Effector CD8-positive, alpha-beta T cell (primary cell): ENCODE results near the gene RHBDD3.

Experiments used
- DNase-seq: peaks from one replicate; lab custom pipeline; 2025; lab: John Stamatoyannopoulos, UW

RHBDD3 gene

DNA sequence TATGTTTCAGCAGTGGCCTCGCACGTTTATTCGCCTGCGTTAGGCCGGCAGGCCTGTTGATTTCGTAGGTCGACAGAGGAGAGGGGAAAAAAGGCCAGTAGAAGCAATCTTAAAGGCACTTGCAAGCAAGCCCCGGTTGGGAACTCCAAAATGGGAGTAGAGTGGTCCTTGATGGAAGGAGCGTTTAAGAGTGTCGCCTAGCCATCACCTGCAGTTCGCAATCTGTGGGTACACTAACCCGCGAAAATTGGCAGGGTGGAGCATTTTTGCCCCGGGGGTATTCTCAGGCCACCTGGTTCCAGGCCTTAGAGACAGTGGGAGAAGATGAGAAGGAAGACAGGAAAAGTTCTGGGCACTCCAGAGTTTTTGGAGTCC, 1.4 kb upstream of the RHBDD3 start:
- DNase-seq: no peak

DNA sequence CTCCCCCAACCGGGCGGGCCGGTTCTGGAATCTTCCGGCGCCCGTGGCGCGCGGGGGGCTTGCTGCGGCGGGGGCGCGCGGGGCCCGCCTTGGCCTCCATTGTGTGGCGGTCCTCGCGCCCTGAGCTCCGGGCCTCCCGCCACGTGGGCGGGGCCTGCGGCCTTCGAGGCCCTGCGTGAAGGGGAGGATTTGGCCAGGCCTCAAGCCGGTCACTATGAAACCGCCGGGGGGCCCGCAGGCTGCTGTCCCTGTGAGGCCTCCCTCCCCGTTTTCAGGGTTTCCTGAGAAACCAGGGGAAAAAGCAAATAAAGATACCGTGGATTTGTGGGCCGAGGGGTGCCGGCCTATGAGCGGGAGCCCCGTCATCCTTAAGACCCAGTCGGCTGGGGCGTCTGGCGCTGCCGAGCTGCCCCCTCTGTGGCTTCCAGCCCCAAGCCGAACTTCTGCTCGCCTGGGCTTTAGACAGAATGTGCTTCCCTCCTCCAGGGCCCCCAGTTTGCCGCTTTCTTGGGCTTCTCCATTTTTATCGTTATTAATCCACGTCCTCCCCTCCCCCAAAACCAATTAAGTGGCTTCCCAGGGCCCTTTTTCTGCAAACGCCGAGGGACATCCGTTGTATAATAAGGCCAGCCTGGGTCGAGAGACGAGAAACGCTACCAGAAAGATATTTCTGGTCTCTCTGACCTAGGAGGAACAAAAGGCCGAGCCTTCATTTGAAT, 889 bp upstream of the RHBDD3 start:
- peak; percentile 29 for DNase-seq

DNA sequence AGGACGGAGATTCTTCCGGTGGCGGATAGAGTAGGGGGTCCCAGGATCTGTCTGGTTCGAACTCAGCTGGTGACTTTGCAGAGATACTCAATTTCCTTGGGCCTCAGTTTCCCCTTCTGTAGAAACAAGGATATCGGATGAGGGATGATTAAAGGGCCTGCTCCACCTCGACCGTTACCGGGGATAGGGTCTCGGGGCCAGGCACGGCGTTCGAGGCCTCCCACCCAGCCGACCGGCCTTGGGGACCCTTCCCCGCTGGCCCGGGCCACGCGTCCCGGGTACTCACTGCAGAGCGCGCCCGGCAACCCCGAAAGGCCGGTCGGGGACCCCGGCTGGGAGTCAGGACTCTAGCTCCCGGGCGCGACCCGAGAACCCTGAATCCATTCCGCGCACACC, 321 bp downstream of the RHBDD3 start:
- DNase-seq: no peak

DNA sequence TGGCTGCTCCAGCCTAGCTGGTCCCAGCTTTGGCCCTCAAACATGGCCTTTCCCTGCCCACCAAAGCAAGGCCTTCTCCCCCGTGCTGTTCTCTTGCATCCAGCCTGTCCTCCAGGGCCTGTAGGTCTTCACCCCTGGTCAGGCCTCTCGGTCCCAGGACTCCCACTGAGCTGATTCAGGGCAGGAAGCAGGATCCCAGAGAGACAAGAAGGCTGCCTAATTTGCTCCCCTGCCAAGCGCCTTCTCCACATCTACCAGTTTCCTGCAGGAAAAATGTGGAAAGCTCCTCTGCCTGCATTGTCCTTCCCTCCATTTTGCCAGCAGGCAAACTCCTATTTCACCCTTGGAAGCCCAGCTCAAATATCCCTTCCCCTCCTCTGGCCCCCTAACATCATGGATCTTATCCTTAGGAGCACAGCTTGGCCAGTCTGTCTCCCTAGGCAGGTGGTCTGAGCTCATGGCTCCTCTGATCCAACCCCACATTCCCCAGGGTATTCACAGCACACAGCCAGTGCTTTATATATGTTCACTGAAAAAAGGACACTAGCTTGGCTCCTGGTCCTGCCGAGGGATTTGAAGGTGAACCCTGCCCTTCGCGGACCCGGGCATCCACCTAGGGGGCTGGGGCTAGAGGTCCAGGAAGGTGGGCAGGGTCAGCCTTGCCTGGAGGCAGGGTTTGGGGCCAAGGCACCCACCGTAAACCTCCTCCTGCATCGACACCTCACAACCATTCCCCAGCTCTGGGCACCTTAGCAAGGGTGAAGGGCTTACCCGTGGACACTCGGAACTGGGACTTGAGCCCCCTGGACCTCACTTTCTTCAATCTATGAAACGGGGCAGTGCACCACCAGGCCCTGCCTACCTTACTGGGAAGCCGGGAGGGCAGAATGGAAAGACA, 968 bp downstream of the RHBDD3 start:
- DNase-seq: no peak

DNA sequence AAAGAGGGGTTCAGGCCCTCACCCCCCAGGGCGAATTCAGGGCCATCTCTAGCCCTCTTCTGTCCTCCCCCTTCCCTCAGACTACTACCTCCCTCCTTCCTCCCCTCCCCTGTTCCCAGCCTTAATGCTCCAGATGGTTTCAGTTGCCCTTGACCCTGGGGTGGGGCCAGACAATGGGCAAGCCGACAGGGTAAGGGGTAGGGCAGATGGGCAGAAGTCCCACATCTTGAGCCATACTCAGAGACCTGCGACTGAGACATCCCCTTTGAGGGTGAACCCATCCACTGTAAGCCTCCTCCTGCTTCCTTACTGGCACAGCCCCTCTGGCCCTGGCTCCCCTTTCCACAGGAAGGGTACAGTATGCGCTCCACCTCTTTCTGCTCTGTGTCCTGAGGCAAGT, 1.9 kb downstream of the RHBDD3 start:
- no peak for DNase-seq

DNA sequence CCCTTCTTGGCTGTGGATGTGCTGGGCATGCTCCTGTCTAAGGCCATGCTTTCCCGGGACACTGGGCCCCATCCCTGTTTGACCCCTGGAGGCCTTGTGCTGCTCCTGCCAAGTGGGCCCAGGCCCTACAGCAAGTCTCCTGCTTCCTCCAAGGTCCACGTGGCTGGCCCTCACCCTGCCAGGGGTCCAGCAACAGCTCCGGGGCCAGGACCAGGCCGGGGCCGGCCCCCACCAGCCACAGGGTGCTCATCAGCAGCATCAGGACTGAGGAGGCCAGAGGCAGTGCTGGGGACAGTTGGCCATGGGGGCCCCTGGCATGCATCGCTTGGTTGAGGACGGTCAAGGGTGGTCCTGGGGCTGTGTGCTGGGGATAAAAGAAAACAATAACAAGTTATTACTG, 2.5 kb downstream of the RHBDD3 start:
- no peak for DNase-seq

DNA sequence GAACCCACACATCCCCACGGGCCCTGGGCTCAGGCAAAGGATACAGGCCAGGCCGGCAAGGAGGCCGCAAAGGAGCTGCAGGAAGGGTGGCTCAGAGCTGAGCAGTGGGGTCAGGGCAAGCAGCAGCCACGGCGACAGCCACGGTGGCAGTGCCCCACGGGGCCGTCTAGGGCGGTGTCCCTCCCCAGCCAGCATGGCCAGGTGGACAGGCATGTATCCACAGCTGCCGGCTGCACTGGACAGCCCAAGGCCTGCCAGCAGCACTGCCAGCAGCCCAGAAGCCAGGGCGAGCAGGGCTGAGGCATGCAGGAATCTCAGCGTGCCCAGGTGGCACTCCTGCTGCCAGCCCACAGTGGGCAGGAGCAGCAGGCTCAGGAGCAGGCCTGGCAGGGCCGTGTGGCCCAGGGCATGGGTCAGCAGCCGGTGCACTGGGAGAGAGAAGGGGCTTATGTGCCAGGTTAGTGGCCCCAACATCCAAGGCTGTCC, 3.9 kb downstream of the RHBDD3 start:
- no peak for DNase-seq

DNA sequence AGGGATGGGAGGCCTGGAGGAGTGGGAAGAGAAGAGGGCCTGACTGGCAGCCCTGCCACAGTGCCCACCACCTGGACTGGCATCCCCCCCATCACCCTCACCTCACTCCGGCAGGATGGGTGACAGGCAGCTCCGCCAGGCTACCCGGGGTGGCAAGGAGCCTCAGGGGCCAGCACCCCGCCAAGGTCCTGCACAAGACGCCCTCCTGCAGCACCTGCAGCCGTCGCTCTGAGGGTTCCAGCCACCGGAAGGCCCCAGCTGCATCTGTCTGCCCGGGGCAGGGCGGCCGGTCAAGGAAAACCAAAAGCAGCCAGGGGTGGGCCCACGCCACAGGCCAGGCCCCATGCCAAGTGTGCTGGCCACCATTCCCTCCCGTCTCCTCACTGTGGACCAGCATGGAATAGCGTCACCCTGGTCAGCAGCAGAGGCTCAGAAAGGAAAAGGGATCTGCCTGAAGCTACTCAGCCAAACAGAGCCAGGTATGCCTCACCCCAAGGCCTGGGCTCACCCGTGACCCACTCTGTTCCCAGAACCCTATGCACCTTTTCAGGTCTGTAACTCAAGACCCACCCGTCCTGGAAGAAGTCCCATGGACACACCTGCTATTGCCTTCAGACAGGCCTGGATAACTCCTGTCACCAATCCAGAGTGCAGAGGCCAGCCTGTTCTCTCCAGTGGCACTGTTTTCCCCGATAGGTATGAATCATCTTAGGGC, 7.0 kb downstream of the RHBDD3 start:
- no peak for DNase-seq

DNA sequence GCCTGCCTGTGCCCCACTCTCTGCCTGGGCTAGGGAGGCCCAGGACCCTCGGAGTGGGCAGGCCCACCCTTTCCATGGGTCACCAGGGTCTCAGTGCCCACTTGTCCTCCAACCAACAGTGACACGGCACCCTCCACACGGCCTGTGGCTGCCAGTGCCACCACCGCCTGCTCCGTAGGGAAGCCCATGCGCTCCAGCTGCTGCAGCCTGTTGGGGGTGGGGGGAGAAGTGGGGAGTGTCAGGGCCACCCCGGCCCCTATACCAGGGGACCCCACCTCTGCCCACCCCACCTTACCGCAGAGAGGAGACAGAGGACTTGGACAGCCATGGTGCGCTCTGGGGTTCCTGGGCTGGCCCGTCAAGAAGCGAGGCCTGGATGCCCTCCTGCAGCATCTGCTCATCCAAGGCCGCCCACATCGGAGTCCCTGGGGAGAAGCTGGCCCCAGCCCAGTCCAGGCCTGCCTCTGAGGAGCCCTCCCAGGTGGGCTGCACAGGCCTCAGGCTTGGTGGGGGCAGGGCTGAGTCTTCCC, 7.7 kb downstream of the RHBDD3 start:
- DNase-seq: no peak

DNA sequence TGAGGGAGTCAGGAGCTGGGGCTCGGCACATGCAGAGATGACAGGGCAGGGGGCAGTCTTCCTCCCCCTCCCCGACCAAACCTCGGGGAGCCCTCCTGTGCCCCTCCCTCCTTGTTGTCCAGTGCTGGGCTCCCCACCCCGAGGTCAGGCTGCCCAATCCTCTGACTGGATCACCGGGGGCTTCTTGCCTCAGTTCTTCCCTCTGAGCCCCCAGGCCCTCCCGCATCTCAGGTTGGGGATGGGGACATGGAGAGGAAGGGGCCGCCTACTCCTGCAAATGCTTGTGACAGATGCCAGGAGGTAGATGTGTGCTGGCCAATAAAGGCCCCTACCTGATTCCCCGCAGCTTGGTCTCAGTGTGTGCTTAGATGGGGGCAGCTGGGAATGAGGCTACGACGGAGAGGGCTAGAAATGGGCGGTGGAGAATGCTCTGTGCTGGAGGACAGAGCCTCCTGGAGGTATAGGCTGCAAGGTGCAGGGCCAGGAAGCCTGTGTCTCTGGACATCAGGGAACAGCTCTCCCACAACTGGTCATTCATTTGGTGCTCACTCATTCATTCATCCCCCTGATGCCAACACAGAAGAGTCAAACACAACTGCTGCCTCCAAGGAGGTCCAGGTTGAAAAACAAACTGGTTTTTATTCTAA, 8.4 kb downstream of the RHBDD3 start:
- DNase-seq: no peak

DNA sequence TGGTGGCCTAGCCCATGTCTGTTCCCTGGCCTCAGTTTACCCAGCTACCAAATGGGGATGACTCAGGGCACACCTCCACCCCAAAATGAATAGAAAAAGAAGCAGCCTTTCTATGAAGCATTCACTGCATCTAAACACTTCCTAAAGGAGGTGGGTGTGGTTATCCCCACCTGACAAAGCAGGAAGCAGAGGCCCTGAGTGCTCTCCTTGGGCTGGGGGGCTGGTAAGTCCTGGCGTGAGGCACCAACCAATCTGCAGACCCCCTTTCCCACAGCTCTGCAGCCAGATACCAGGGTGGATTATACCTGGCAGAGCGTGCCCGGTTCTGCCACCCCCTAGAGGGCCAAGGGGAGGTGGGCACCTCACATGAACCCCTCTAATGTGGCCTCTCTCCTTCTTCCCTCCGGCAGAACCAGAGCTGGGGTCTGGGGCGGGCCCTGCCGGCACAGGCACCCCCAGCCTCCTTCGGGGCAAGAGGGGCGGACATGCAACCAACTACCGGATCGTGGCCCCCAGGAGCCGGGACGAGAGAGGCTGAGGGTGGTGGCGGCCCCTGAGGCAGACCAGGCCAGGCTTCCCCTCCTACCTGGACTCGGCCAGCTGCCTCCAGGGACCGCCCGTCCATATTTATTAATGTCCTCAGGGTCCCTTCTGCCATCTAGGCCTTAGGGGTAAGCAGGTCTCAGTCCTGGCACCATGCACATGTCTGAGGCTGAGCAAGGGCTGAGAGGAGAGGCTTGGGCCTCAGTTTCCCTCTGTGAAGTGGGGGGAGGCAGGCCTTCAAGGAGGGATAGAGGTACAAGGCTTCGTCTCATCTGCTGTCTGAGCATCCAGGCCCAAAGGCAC, 9.2 kb downstream of the RHBDD3 start:
- DNase-seq: no peak

DNA sequence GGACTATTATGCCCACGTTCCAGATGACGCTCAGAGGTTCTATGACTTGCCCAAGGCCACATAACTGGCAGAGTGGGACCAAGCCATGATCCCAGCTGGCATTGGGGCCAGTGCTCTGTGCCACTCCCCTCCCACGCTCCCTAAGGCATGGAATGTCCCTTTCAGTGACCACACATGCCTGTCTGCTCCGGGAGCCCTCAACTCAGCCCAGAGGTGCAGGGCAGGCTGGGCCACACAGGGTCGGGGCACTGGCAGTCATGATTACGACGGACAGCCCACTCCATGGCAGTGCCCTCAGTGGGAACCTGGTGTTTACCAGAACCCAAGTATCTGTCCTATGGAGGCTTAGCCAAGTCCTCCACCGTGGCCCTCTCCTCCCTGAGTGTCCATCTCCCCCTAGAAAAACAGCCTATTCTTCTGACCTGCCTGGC, 10.0 kb downstream of the RHBDD3 start:
- no peak for DNase-seq

DNA sequence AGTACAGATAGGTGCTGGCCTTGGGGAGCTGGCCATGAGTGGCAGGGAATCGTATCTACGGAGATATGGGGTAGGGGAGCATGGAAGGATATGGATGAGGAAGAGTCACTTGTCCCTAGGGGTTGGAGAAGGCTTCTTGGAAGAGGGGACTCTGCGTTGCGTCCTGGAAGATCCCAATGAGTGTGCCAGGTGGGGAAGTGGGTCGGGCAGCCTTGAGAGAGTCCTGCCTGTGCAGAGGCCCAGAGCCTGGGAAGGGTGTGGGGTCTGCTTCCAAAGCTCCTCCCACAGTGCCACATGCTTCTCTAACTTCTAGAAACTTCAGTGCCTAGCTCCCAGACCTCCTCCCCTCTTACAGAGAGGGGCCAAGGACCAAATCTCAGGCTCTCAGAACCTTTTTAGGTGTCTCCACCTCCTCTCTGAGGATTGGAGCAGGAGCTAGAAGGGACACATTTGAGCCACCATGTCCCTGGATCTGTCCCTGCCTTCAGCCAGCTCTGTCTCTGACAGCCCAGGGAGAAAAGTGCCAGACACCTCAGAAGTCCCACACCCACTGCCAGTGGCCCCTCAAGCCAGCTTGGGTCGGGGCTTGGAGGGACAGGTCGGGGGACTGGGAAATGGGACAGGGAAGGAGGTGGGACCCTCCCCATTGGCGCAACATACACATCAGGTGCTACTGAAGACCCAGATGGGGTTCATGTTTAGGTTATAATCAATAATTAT, 11.0 kb downstream of the RHBDD3 start:
- no peak for DNase-seq

DNA sequence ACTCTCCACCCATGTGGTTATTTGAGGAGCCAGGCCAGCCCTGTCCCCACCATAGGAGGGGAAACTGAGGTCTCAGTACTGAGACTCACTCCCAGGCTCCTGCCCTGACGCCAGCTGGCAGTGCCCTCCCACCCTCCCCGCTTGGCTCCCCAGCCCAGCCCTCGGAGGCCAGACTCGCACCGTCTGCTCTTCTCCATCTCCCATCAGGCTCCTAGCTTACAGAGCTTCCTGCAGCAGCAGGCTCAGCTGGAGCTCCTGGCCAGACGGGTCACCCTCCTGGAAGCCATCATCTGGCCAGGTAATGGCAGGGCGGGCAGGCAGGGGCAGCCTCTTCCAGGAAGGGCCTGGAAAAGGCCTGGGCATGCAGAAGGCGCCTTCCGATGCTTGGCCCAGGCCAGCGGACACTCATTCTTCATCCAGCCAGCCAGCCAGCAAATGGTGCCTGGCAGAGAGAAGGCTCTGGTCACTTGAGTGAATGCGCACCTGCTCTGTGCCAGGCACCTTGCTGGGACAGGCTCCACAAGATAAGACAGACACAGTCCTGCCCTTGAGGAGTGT, 12.6 kb downstream of the RHBDD3 start:
- no peak for DNase-seq

DNA sequence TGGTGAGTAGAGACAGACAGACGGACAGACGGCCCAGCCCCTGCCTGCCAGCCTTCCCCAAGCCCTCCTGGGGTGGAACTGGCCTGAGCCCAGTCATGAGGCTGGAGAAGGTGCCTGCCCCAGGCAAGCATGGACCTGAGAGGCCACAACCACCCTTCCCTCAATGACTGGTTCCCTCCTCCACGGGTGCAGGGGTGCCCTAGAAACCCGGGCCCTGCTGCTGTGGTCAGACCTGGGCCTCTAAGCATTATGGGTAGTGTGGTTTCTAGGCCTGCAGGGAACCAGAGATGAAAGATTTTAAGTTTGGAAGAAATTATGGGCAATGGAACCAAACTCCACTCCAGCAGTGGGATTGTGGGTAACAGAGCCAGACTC, 13.5 kb downstream of the RHBDD3 start:
- DNase-seq: no peak

DNA sequence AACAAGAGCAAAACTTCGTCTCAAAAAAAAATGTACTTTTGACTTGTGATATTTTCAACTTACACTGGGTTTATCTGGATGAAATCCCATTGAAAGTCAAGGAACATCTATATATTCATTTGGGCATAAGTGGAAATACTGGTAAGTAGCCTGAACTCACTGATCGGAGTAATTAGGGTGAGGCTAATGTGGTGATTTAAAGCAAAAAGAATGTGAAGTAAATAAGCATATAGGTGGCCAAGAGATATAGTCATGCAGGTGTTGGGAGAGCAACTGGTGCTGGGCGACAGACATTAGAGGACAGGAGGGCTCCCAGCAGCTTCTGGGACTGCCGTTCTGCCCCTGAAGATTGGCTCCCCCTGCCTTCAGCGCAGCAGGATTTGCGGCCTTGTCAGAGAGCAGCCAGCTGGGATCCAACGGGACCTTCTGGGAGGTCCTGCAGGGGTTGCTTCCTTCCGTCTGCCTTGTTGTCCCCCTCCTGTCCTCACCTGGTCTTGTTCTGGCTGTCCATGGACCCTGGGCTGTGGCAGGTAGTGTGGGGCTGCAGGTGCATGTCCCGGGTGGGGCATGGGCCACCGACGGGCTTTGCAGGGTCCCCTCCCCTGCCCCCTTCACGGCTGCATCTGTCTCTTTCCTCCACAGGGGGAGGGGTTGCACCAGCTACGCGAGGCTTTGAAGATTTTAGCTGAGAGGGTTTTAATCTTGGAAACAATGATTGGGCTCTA, 14.1 kb downstream of the RHBDD3 start:
- DNase-seq: no peak

DNA sequence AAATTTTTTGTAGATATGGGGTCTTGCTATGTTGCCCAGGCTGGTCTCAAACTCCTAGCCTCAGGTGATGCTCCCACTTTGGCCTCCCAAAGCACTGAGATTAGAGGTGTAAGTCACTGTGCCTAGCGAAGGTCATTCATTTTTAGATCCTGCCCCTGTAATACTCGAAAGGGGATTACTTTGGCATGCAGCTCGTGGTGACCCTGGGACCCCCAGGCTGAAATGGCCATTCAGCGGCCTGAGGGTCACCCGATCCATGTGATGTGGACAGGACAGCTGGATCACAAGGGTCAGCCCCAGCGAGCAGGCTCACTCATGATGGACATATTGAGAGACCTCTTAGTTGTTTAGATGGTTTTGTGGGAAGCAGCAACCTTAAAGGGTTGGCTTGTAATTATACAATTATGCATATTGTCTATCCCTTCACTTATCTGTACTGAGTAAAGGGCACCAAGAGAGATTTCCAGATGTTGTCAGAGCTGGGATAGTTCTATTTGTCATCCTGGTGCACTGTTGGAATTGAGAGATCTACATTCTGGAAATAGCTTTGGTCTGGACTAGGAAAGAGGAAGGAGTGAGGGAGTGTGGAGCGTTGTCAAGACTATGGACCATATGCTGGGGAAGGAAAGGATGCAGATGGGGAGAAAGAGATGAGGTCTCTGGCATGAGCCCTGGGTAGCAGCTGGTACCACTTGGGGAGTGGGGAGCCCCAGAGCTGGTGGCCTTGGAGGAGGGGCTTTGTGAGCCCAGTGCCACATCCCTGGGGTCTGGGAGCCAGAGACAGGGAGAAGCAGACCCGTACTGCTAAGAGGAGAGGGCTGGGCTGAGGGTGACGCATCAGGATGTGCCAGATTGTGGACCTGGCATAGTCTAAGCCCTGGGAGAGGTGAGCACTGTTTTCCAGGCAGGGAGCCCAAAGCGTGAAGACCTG, 15.5 kb downstream of the RHBDD3 start:
- DNase-seq: no peak

DNA sequence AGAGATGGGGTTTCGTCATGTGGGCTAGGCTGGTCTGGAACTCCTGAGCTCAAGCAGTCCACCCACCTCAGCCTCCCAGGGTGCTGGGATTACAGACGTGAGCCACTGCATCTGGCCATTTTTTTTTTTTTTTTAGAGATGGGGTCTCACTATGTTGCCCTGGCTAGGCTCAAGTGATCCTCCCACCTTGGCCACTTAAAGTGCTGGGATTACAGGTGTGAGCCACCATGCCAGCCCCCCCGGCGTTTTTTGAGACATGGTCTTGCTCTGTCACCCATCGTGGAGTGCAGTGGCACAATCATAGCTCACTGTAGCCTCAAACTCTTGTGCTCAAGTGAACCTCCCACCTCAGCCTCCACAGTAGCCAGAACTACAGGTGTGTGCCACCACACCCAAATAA, 16.5 kb downstream of the RHBDD3 start:
- DNase-seq: no peak
